NOMO-1 treated with dmso at 0.1 percent for 144 hours (cell line): Measurements from ENCODE around the gene ADRA2A.

Experiments used
- DNase-seq: peaks from one replicate; lab custom pipeline; 2025; ENCODE audit not compliant: unreplicated experiment; lab: John Stamatoyannopoulos, UW

ADRA2A gene

DNA sequence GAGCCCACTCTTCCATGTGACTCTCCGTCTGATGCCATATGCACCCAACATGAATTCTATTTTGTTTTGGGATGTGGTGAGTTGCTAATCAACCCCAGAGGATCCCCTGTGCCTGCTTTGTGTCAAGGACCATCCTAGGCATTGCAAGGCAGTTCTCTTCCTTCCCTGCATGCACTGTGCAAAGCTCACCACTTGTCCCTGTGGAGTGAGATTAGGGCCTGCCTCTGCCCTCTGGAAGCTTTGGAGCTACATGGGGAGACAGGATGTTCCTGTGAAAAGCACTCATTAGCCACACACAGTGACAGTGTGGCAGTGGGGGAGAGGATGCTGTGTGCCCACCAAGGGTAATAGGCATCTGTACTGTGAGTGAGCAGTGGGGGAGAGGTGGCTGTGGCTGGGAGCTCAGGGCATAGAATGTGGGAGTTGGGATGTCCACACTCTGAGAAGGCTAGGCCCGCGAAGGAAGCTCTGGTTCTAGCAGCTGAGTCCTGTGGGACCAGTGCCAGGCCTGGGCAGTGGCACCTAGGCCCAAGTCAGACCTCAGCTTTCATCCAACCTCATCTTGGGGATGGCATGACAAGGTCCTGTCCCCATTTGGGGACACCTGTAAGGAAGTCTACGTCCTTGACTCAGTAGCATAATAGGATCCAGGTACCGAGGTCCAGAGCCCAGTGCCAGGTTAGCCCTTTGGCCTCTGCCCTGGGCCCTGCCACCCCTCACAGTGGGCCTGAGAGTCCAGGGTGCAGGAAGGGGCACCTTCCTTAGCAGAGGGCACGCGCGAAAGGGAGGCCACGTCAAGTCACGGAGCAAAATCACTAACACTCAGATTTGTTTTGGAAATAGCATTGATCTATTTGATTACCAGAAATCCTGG lies 6.6 kb downstream of the ADRA2A start:
- DNase-seq = no peak

DNA sequence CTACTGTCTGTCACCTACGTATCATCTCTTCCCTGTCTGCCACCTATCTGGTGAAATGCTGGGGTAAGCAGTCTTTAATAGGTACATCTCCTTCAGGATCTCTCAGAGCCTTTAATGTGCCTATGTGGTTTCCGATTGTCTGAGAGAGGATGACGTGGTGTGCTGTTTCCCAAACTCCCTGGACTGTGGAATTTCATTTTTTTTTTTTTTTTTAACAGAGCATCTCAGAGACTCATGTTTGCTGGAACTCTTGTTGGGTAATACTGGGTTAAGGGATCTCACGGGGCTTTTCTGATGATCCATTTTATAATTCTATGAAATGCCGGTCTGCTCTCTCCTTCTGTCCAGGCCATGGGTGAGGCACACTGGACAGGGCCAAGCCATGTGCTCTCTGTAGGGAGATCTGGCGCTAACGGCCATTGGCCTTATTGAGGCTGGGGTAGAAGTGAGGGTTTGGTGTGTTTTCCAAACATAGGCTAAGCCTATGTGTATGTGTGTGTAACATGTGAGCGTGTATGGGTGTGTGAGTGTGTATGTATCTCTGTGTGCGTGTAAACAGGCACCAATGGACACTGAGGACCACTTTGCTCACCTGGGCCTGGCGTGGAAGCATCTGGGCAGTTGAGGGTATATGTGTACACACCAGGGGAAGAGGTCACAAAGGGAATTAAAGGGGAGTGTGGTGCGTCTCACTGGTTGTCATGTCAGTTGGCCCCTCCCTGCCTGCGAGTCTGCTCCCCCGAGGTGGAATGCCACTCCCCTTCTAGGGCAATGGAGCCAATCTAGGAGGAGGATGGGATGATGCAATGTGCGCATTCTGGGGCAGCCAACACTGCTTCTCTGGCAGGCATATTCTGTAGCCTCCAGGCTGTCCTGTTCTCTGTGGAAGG lies 7.8 kb downstream of the ADRA2A start:
- no peak for DNase-seq

DNA sequence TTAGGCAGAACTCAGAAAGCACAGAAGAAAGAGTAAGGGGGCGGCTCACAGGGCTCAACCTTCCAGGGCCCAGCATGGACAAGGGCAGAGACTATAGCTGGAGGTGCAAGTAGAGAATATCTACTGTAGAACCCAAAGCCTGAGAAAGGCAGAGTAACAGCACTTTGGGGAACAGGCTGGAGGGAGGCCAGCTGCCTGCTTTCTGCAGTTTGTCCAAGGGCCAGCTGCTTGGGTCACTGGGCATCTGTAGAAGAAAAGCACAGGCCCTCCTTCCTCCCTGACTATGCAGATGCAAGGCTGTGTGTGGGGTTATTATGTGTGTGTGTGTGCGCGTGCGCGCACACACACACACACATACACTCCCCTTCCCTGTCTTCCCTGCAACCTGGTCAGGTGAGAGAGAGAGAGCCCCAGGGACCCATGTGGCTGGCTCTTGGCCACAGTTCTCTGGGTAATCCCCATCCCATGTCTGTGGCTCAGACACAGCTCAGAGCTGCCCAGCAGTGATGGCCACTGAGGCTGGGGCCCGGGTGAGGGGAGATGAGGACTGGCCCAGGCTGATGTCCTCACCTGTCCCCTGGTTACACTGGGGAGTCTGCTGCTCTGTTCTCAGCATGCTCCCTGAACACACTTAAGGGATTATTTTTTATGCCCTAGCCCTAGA lies 9.0 kb downstream of the ADRA2A start:
- DNase-seq = no peak

DNA sequence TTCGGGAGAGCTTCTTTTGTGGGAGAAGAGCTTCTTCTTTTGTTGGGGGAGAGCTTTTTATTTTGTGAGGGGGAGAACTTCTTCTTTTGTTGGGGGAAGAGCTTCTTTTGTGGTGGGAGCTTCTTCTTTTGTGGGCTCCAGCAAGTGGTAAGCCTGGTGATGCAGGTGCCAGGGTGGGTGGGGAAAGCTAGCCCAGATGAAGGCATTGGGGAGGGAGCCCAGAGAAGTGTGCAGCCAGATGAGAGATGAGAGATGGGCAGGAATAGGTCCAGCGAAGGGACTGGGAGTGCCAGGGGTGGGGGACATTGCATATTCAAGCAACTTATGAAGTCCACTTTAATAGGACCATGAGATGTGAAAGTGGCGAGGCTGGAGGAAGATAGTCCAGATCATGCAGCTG lies 9.7 kb downstream of the ADRA2A start:
- no peak for DNase-seq

DNA sequence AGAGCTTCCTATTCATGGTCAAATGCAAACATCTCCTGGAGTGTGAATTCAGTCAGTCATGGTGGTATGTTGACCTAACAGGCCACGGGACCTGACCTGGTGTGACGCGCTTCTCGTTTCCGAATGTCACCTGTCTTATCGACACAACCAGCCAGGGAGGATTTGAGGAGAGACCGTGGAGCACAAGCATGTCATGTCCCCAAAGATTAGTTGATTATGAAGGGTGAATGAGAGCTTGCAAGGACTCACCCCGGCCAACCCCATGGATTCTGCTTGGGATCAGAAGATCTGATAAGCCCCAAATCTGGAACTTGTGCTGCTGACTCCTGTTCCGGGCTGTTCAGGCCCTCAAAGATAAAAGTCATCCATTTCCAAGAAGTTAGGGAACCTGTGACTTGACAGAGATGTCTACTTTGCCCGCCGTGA lies 10.5 kb downstream of the ADRA2A start:
- DNase-seq = no peak

DNA sequence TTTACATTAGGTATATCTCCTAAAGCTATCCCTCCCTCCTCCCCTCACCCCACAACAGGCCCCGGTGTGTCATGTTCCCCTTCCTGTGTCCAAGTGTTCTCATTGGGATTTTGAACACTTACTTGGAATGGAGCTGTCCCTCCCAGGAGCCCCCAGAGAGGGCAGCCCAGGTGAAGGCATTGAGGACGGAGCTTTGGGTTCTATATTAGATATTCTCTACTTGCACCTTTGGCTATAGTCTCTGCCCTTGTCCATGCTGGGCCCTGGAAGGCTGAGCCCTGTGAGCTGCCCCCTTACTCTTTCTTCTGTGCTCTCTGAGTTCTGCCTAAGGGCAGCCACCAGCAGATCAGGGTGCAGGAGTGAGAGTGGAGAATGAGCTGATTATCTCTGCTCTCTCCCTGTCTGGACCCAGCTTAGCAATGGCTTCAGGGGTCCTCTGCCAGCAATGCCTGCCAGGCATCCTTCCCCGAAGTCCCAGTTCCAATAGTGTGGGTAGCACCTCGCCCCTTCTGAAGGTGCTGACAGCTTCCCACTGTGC lies 11.2 kb downstream of the ADRA2A start:
- DNase-seq = no peak

DNA sequence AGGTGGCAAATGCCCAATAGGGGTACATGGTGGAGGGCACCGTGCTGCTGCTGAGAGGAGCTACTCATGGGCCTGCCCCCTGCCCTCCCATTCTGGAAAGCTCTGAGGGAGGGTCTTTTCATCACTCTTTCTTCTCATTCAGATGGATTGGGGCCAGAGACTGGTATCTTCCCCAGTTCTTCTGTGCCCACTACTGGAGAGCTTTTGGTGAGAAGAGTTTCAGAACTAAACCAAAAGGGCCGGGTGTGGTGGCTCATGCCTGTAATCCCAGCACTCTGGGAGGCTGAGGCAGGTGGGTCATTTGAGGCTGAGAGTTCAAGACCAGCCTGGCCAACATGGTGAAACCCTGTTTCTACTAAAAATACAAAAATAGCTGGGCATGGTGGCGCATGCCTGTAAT lies 12.5 kb downstream of the ADRA2A start:
- no peak for DNase-seq

DNA sequence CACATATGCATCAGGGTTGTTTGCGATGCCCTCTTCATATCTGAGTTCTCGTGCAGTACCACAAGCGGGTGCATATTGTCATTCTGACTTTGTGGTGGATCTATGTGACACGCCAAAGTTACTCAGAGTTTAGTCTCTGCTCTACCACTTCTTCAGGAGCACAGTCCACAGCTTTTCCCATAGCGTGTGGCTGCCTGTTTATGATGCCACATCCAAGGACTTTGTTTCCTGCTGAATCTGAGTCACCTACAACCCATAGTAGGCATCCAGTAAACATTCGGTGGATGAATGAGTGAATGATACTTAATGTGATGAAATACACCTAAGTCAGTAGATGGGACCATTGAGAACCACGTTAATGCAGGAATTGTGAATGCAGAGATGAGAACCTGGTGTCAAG lies 15.0 kb downstream of the ADRA2A start:
- no peak for DNase-seq

DNA sequence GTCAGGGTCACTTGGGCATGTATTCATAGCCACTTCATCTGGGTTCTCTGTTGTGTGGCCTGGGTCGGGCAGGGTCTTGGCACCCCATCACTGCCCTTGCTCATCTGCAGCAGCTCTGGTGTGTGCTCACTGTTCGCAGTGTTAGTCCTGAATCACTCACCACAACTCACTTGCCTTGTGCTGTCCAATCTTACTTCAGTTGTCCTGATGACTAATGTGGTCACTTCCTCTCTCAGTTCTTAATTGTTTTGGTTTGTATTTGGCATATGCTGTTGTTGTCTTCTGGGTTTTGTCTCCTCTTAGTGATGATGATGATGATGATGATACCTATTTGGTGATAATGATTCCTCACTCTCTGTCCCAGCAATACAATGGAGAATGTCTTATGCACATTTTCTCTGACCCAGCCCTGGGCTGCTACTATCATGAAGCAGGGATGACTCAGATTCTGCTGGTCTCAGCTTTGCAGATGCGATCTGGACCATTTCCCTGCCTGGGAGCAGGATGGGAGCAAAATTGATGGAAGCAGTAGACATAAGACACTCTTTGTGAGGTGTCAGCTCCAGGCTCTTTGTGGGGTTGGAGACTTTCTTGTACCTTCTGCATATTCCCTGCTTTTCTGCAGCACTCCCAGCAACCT lies 17.0 kb downstream of the ADRA2A start:
- DNase-seq = no peak

DNA sequence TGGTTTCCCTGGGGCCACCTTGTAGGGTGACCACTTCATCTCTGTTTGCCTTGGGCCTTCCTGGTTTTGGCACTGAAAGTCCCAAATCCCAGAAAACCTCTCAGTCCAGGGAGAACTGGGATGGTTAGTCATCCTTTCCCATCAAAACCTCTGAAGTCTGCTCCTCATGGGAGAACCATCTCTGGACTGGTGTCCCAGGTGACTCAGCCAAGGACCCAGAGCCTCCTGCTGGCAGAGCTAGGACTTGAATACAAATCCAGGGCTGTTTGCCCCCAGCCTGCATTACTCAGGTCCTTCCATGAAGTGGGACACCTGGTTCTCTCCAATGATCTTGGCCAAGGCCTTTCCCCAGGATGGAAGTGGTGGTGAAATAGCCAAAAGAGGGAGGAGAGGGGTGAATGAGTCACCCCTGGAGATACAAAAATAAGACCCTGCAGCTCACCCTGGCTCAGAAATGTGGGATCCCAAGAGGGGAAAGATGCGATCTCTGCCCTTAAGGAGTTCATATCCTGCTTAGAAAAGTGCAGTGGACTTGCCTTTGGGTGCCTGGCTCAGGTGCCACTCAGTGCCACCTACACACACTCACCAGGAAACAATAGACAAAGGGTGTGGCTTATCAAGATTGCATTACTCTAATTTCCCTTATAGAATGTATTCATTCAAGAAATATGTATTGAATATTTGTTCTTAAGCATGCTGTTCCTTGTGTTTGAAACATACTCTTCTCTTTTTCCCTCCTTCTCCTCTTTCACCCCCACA lies 22.0 kb downstream of the ADRA2A start:
- DNase-seq = no peak

DNA sequence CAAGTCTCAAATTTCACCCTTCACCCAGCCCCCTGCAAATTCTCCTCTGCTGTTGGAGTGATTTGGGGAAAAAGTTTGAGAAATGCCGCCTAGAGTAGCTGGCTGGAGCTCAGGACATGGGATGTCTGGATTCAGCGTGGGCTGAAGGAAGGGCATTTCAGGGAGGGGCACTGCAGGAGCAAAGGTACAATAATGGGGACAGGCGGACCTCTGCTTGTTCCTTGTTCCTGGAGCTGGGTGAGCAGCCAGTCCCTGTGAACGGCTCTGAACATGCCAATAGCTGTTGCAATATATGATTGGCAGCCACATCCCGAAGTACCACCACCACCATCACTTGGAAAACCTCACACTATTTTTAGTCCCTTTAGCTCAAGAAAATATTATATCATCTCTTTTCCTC lies 23.4 kb downstream of the ADRA2A start:
- DNase-seq = no peak

DNA sequence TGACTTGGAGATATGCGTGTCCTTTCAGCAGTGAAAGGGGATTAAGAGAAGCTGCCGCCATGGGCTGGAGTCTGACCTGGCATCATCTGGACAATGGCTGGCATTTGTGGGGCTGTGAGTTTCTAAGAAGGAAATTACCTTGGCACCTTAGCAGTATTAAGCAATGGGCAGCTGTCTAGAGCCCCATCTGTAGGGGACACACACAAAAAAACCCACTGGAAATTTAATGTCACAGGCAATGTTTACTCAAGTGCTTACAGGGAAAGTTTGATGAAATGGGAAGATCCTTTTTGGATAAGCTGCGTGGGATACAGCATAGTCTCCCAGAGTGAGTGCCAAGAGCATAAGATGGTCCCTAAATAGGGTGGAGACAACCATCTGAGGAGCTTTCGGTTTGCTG lies 25.0 kb downstream of the ADRA2A start:
- no peak for DNase-seq

DNA sequence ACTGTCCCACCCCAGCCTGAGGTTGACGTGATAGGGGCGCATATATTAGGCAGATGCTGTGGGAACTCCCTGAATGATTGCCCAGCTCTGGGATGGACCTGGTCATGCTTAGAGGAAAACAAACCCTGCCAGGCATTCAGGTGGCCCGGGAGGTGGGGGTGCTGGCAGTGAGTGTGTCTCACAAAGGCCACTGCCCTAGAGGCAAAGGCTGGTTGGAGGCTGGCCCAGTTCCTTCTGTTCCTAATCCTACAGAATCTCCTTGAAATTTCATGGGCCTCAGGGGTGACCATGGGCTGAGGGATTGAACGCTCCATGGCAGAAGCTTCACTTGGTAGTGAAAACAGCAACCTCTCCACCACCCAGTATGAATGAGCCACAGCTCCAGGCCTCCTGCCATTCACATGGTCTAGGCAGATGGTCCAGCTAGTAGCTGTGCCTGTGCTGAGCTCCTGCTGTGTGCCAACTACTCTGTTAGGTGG lies 25.6 kb downstream of the ADRA2A start:
- DNase-seq = no peak

DNA sequence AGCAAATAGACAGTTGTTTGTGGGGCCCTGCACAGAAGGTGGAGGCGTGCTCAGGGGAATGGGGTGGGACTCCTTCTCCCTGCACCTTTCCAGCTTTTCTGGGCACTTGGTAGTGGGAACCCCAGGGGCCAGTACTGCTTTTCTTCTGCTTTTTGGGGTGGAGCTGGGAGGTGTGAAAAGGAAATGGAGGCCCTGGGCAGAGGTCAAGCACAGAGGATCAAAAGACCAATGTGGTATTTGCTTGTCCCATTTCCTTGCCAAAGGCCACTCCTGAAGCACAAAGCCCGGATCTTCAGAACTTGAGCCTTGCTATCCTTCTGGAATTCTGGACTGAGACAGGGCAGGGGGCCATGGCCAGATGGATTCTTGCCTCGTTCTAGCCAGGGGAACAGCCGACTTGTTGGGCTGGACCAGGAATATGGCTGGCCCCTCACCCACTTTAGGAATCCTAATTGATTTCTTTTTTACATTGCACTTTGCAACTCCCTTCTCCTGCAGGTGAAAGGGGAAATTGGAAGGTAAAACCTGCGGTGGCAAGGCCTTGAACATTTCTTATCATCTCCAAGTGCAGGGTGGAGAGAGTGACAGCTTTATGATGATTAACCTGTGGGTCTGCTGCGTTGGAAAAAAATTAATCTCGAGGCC lies 26.5 kb downstream of the ADRA2A start:
- no peak for DNase-seq

DNA sequence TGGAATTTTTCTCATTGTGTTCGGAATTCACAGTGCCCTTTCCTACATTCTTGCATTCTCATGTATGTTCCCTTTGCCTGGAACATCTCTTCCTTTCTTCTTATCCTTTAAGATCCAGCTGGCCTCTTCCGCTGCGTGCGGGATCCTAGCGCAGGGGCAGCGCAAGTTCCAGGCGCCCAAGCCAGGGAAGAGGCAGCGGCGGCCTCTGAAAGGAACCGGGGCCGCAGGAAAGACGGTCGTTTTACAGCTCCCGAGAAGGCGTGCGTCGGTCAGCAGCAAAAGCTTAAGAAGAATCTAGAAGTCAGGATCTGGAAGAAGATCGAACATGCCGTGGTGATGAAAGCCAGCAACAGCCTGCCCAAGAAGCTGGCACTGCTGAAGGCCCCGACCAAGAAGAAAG lies 28.0 kb downstream of the ADRA2A start:
- DNase-seq = no peak

DNA sequence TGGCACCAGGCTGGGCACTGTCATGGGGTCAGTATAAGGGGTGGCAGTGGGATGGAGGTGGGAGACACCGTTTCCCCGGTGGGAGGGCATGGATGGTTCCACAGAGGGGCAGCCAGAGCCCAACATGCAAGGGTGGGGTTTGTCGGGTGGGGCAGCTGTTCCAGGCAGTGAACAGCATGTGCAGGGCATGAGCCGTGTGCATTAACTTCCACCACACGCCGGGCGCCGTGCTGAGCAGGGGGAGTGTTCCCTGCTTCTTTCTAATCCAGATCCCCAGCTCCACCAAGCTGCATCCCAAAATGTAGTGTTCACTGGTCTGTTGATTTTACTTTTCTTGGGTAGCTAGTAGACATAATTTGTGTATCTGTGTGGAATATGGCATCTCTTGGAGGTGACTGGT lies 29.3 kb downstream of the ADRA2A start:
- DNase-seq = no peak

DNA sequence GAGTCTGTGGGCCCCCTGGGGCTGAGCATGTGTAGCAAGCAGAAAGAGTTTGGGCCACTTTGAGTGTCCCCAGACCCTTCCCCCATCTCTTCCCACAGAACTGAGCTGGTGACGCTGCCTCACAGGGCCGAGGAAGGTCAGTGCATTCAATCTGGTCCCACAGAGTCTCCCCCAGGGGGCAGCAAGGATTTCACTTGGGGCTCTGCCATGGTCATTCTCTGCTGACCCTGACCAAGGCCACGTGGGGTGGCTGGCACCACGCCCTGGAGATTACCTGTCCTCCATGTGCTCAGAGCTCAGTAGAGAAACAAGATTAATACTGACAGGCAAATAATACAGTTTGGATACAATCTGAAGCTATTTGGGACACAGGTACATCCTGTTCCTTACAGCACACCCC lies 30.2 kb downstream of the ADRA2A start:
- no peak for DNase-seq

DNA sequence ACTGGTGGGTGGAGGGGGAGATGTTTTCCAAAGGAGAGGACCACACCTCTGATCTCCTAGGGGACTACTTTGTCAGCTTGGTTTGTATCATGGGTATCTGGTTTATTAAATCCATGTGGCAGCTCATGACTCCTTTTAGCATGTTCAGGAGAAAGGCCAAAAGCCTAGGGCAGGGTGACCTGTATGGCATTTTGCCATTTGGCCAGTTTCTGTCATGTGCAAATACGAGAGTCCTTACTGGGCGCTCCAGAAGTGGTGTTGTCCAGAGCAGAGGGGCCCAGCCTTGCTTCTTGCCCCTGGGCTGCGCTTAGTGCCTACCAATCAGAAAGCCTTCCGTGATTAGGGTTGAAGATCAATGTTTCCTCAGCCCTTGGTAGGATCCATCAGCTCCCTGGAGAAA lies 31.0 kb downstream of the ADRA2A start:
- DNase-seq = no peak

DNA sequence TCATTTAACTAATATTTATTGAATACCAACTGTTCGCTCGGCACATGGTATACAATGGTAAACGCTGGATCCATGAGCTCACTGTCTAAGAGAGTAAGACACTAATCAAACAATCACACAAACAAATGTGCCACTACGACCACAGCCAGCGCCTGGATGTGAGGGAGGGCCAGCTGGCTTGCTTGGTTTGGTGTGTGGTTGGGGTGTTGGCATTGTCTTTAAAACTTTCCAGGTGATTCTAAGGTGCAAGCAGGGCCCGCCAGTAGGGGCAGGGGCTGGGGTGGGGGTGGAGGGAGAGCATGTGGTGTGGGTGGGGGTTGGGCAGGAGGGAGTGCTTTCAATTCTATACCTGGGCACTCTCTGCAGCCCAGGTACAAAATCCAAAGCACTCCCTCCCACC lies 31.6 kb downstream of the ADRA2A start:
- DNase-seq = no peak
